HG02840 (cell line): ENCODE measurements around the gene EPHA6.
"Not testable (repeated sequence)": the region's sequence is repeated elsewhere in the genome, so short reads cannot be mapped to it uniquely, and the experiment has no call there.

Experiments used
- ATAC-seq: cut with Tn5 transposase; IDR thresholded peaks from one replicate; pipeline ENCODE4 v1.9.1; 2021; ENCODE audit warnings: mild to moderate bottlenecking, moderate library complexity, moderate number of reproducible peaks; ENCODE audit not compliant: unreplicated experiment, low FRiP score

Gene EPHA6

GRCh38 chr3:97259263-97259662, 444.9 kb downstream of the EPHA6 start:
- ATAC-seq: no peak

- ATAC-seq: no peak
Observed at GRCh38 chr3:97264180-97264579, 449.8 kb downstream of the EPHA6 start.

- no peak for ATAC-seq
Observed at GRCh38 chr3:97265237-97266005, 451.0 kb downstream of the EPHA6 start.

GRCh38 chr3:97269202-97269601, 454.8 kb downstream of the EPHA6 start:
- no peak for ATAC-seq

- not testable (repeated sequence) for ATAC-seq
Observed at GRCh38 chr3:97276879-97277550, 462.6 kb downstream of the EPHA6 start.

GRCh38 chr3:97277708-97278107, 463.3 kb downstream of the EPHA6 start:
- ATAC-seq: no peak

- ATAC-seq: no peak
Observed at GRCh38 chr3:97278506-97278905, 464.1 kb downstream of the EPHA6 start.

GRCh38 chr3:97291901-97292300, 477.5 kb downstream of the EPHA6 start:
- ATAC-seq: no peak

GRCh38 chr3:97293596-97294131, 479.3 kb downstream of the EPHA6 start:
- ATAC-seq: no peak

- no peak for ATAC-seq
Observed at GRCh38 chr3:97297032-97297431, 482.6 kb downstream of the EPHA6 start.

- ATAC-seq: no peak
Observed at GRCh38 chr3:97301114-97301513, 486.7 kb downstream of the EPHA6 start.

GRCh38 chr3:97306226-97306625, 491.8 kb downstream of the EPHA6 start:
- no peak for ATAC-seq

GRCh38 chr3:97338375-97338774, 524.0 kb downstream of the EPHA6 start:
- no peak for ATAC-seq

- no peak for ATAC-seq
Observed at GRCh38 chr3:97340940-97341339, 526.5 kb downstream of the EPHA6 start.

GRCh38 chr3:97347780-97348179, 533.4 kb downstream of the EPHA6 start:
- ATAC-seq: no peak

GRCh38 chr3:97350971-97351370, 536.6 kb downstream of the EPHA6 start:
- ATAC-seq: no peak

- ATAC-seq: no peak
Observed at GRCh38 chr3:97353176-97353575, 538.8 kb downstream of the EPHA6 start.

GRCh38 chr3:97359977-97360376, 545.6 kb downstream of the EPHA6 start:
- ATAC-seq: no peak

- no peak for ATAC-seq
Observed at GRCh38 chr3:97360804-97361203, 546.4 kb downstream of the EPHA6 start.

- ATAC-seq: no peak
Observed at GRCh38 chr3:97384583-97384982, 570.2 kb downstream of the EPHA6 start.

- ATAC-seq: no peak
Observed at GRCh38 chr3:97388774-97389173, 574.4 kb downstream of the EPHA6 start.

GRCh38 chr3:97389936-97390335, 575.5 kb downstream of the EPHA6 start:
- no peak for ATAC-seq
